Common myeloid progenitor, CD34-positive (primary cell): Measurements from ENCODE around the gene GNG12.

Experiments used
- CTCF ChIA-PET: fragments of 350-600 bp; sonication (Branson Sonifier 250); formaldehyde crosslinking; loops from one replicate; lab custom pipeline; 2021; ENCODE audit warnings: antibody characterized with exemption; lab: Charles Lee
- POLR2A ChIA-PET: fragments of 350-600 bp; sonication (Branson Sonifier 250); formaldehyde crosslinking; loops from one replicate; lab custom pipeline; 2021; ENCODE audit warnings: antibody characterized with exemption; lab: Charles Lee
- DNase-seq, 3 donors: peaks; one replicate each; pipeline versions ENCODE4 v3.0.0 to v3.0.0-alpha.2; 2013
- H3K27ac ChIP-seq, 2 experiments: 1 replicate in 1 of 2; 2 replicates in 1 of 2; pipeline ENCODE4 v1.7.0; 2013; ENCODE audit warnings: inconsistent platforms in 2 of 2, low read length in 2 of 2, mild to moderate bottlenecking in 2 of 2, low read depth in 1 of 2, moderate library complexity in 1 of 2; ENCODE audit not compliant: severe bottlenecking in 2 of 2, insufficient read depth in 1 of 2, poor library complexity in 1 of 2
- H3K27me3 ChIP-seq, 5 experiments: replicated peaks in 2 of 5; 1 replicate in 3 of 5; 2 replicates in 2 of 5; pipeline versions ENCODE4 v1.6.1 to v1.7.0; 2013; ENCODE audit warnings: low read length in 4 of 5, mild to moderate bottlenecking in 2 of 5, moderate library complexity in 2 of 5, inconsistent platforms in 1 of 5; ENCODE audit not compliant: insufficient read depth in 5 of 5, control insufficient read depth in 4 of 5
- H3K36me3 ChIP-seq, 4 experiments: 1 replicate in 2 of 4; 2 replicates in 2 of 4; pipeline versions ENCODE4 v1.6.1 to v1.7.0; 2013; ENCODE audit warnings: low read length in 3 of 4, control low read depth in 1 of 4, mild to moderate bottlenecking in 1 of 4; ENCODE audit not compliant: control insufficient read depth in 4 of 4, insufficient read depth in 4 of 4
- H3K4me1 ChIP-seq, 4 experiments: 1 replicate in 3 of 4; 2 replicates in 1 of 4; pipeline versions ENCODE4 v1.6.1 to v1.7.1; 2013; ENCODE audit warnings: low read length in 3 of 4, mild to moderate bottlenecking in 3 of 4, control low read depth in 1 of 4, inconsistent platforms in 1 of 4, moderate library complexity in 1 of 4; ENCODE audit not compliant: control insufficient read depth in 4 of 4, insufficient read depth in 4 of 4; ENCODE audit errors: control extremely low read depth in 1 of 4
- H3K4me3 ChIP-seq, 7 experiments: 1 replicate in 4 of 7; 2 replicates in 3 of 7; pipeline versions ENCODE4 v1.5.1 to v1.7.0; 2013; ENCODE audit warnings: mild to moderate bottlenecking in 7 of 7, low read length in 6 of 7, moderate library complexity in 6 of 7, inconsistent platforms in 2 of 7, low read depth in 2 of 7, control low read depth in 1 of 7; ENCODE audit not compliant: insufficient read depth in 4 of 7, control insufficient read depth in 1 of 7; ENCODE audit errors: extremely low read depth in 1 of 7
- H3K9me3 ChIP-seq, 5 experiments: 1 replicate in 4 of 5; 2 replicates in 1 of 5; pipeline versions ENCODE4 v1.6.1 to v1.7.1; 2013; ENCODE audit warnings: low read length in 4 of 5, mild to moderate bottlenecking in 2 of 5, inconsistent platforms in 1 of 5, low read depth in 1 of 5, moderate library complexity in 1 of 5; ENCODE audit not compliant: control insufficient read depth in 4 of 5, insufficient read depth in 2 of 5; ENCODE audit errors: control extremely low read depth in 1 of 5
- whole genome bisulfite sequencing: methylation state at CpG from one replicate; pipeline ENCODE4 v1.1.5; 2013; ENCODE audit not compliant: insufficient coverage; 5-methylcytosine and 5-hydroxymethylcytosine counted together

Gene GNG12

DNA sequence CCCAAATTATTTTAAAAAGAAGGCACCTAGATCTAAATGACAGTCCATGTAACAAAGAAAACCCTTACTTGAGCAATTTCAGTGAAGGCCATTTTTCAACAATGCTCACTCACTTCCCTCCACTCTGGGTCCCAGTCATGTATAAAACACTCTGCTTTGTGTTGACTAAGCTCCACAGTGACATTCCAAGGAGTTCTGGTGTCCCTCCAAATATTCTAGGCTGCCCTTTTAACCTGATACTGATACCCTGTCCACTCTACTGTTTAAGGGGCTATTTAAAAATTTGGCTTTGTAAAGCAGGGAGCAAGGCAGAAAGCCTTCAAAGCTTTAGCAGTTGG lies 73.6 kb downstream of the GNG12 start:
- peaks cover 2 to 6% (median 5%) of the 10 kb centered on the region in 4 experiments for H3K4me1 ChIP-seq
- no peak overlapping the region for H3K4me3 ChIP-seq
- POLR2A ChIA-PET: interaction anchor here (1.5 kb wide), 1 partner anchor 75 kb away, joined by 7 read pairs; the partner anchor contains the start of gene GADD45A
- no peaks in the 10 kb centered on the region for H3K27me3 ChIP-seq
- no peak for DNase-seq
- no peak overlapping the region for H3K27ac ChIP-seq
- H3K9me3 ChIP-seq: no peaks in the 10 kb centered on the region
- no peaks in the 10 kb centered on the region for H3K36me3 ChIP-seq
- CTCF ChIA-PET: interaction anchor here (0.9 to 13.2 kb wide), 40 partner anchors 8 to 457 kb away, joined by 3 to 291 read pairs (median 5); no protein-coding TSS in a partner anchor

DNA sequence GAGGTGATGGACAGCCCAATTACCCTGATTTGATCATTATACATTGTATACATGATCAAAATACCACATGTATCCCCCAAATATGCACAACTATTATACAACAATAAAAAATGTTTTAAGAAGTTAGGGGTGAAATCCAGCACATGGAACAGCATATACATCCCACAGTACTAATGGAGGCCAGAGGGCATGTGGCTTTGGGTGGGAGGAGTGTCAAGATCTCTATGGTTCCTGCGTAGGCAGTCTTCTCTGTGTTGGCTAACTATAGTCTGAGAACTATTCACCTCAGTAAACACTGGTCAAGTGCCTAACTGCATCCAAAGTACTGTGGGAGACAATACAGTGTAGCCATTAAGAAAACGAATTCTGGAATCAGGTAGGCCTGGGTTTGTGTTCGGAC lies 74.2 kb downstream of the GNG12 start:
- Histone ChIP-seq H3K27ac (no peak overlapping the region), H3K4me1 (peaks cover 2 to 12% (median 11%) of the 10 kb centered on the region in 4 experiments), H3K9me3 (no peaks in the 10 kb centered on the region), H3K4me3 (no peak overlapping the region), H3K27me3 (no peaks in the 10 kb centered on the region), H3K36me3 (no peaks in the 10 kb centered on the region)
- DNase-seq: no peak
- 100% methylated on average over 2 of the region's 3 CpGs for WGBS
- CTCF ChIA-PET: interaction anchor here (1.0 to 13.2 kb wide), 17 partner anchors 7 to 235 kb away, joined by 3 to 291 read pairs (median 7); no protein-coding TSS in a partner anchor
- POLR2A ChIA-PET: interaction anchor here (1.5 kb wide), 1 partner anchor 74 kb away, joined by 7 read pairs; the partner anchor contains the start of gene GADD45A

DNA sequence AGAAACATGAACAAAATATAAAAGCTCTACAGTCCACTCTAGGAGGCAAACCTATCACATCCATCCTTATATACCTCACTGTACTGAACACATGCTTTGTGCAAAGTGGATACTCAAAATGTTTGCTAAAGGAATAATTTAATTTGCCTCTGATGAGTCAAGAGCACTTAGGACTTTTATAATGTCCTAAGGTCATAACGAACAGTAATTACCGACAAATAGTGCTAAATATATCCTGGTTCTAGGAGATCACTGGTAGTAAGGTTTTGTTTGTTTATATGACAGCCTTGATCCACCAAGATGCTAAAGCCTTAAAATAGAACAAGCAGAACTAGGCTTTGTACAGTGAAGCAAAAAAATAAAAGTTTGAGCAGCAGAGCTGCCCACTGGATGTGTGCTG lies 77.6 kb downstream of the GNG12 start:
- H3K9me3 ChIP-seq: no peaks in the 10 kb centered on the region
- H3K36me3 ChIP-seq: no peaks in the 10 kb centered on the region
- CTCF ChIA-PET: interaction anchor here (0.8 to 13.2 kb wide), 7 partner anchors 10 to 218 kb away, joined by 3 to 291 read pairs (median 13); no protein-coding TSS in a partner anchor
- no peak overlapping the region for H3K27ac ChIP-seq
- H3K27me3 ChIP-seq: no peaks in the 10 kb centered on the region
- no peak overlapping the region for H3K4me3 ChIP-seq
- DNase-seq: no peak
- 100% methylated on average over 2 of the region's 2 CpGs for WGBS
- peaks cover 2 to 16% (median 14%) of the 10 kb centered on the region in 4 experiments for H3K4me1 ChIP-seq
- POLR2A ChIA-PET: interaction anchor here (2.0 kb wide), 1 partner anchor 70 kb away, joined by 6 read pairs; the partner anchor contains the start of gene GADD45A

- H3K4me3 ChIP-seq: no peak overlapping the region
- ChIA-PET CTCF (interaction anchor here (0.8 to 13.2 kb wide), 5 partner anchors 11 to 217 kb away, joined by 3 to 291 read pairs (median 13); no protein-coding TSS in a partner anchor), POLR2A (interaction anchor here (2.0 kb wide), 1 partner anchor 70 kb away, joined by 6 read pairs; the partner anchor contains the start of gene GADD45A)
- no peaks in the 10 kb centered on the region for H3K27me3 ChIP-seq
- H3K27ac ChIP-seq: no peak overlapping the region
- WGBS: 100% methylated on average over 2 of the region's 2 CpGs
- DNase-seq: no peak
- no peaks in the 10 kb centered on the region for H3K9me3 ChIP-seq
- peaks cover 2 to 19% (median 18%) of the 10 kb centered on the region in 4 experiments for H3K4me1 ChIP-seq
- H3K36me3 ChIP-seq: no peaks in the 10 kb centered on the region
These were observed 78.1 kb downstream of the GNG12 start for GRCh38 chr1:67755160-67755559.

DNA sequence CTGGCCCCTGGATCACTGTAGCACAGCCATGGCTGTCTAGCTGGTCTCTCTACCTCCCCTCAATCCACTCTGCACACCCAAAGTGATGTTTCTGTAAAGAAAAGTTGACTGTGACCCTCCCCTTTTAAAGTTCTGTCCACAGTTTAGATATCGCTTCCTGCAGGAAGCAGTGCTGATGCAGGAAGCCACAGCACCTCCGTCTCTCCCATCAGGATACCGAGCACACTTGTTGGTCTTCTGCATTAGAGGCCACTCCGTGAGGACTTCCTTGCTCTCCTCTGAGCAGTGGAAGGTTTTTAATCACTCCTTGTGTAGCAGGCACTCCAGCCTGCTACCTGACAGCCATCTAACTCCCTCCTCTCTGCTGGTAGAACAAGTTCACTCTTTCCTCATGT lies 78.7 kb downstream of the GNG12 start:
- H3K4me3 ChIP-seq: peak overlapping the region in 1 of 7 experiments; percentile 37
- no peaks in the 10 kb centered on the region for H3K9me3 ChIP-seq
- no peaks in the 10 kb centered on the region for H3K27me3 ChIP-seq
- H3K36me3 ChIP-seq: no peaks in the 10 kb centered on the region
- no peak overlapping the region for H3K27ac ChIP-seq
- CTCF ChIA-PET: interaction anchor here (1.3 to 13.2 kb wide), 6 partner anchors 10 to 217 kb away, joined by 3 to 291 read pairs (median 10); no protein-coding TSS in a partner anchor
- H3K4me1 ChIP-seq: peaks cover 2 to 26% (median 23%) of the 10 kb centered on the region in 4 experiments
- DNase-seq: no peak
- POLR2A ChIA-PET: interaction anchor here (2.0 kb wide), 1 partner anchor 69 kb away, joined by 6 read pairs; the partner anchor contains the start of gene GADD45A
- 0% methylated on average over 4 of the region's 4 CpGs for WGBS

GRCh38 chr1:67753776-67754525 lies 79.3 kb downstream of the GNG12 start:
- Histone ChIP-seq H3K4me1 (peaks cover 2 to 32% (median 26%) of the 10 kb centered on the region in 4 experiments), H3K27ac (no peak overlapping the region), H3K27me3 (no peaks in the 10 kb centered on the region), H3K36me3 (no peaks in the 10 kb centered on the region), H3K9me3 (no peaks in the 10 kb centered on the region), H3K4me3 (peak overlapping the region in 1 of 7 experiments; percentile 37)
- ChIA-PET POLR2A (interaction anchor here (0.6 to 2.0 kb wide), 2 partner anchors 68 to 198 kb away, joined by 3 to 6 read pairs; partner anchors contain the start of gene GADD45A), CTCF (interaction anchor here (1.3 to 13.2 kb wide), 6 partner anchors 10 to 216 kb away, joined by 3 to 291 read pairs (median 10); no protein-coding TSS in a partner anchor)
- WGBS: 90% methylated on average over 9 of the region's 17 CpGs
- DNase-seq: no peak
